SK-N-SH (cell line): ENCODE data around the gene MRPL9. TPM values are rescaled to one million over a fixed set of nuclear protein-coding genes. Genes with fewer than 3 reads are reported as not detected.

Source experiments
- CTCF ChIA-PET: fragments of 300-600, 350-600 bp; formaldehyde crosslinking; extraction: SDS; loops from one replicate; lab custom pipeline; 2021; lab: Yijun Ruan, JAX
- POLR2A ChIA-PET: fragments of 350-600 bp; sonication (Branson Sonifier 250); formaldehyde crosslinking; extraction: SDS; loops from one replicate; lab custom pipeline; 2020; ENCODE audit warnings: antibody characterized with exemption, inconsistent platforms; lab: Yijun Ruan, JAX
- DNase-seq: peaks from one replicate; pipeline ENCODE4 v3.0.0; 2012
- H2AFZ ChIP-seq: fragments of 200-600 bp; sonication (generic); 2 replicates; pipeline ENCODE4 v1.8.1; 2016; ENCODE audit warnings: antibody characterized with exemption, mild to moderate bottlenecking, low read depth
- H3F3A ChIP-seq: fragments of 200-600 bp; sonication (generic); replicated peaks from 2 replicates; pipeline ENCODE3; 2016; ENCODE audit warnings: antibody characterized with exemption, mild to moderate bottlenecking; ENCODE audit not compliant: insufficient read depth
- H3K27ac ChIP-seq, 2 experiments: fragments of 200-500 bp in 1 of 2; fragments of 200-600 bp in 1 of 2; sonication (Bioruptor generic) in 1 of 2; sonication (generic), shearing (Covaris generic) in 1 of 2; 2 replicates each; pipeline versions ENCODE4 v1.5.1 to v1.6.1; 2014 to 2016; ENCODE audit warnings: low read depth in 2 of 2, inconsistent platforms in 1 of 2, low read length in 1 of 2, mild to moderate bottlenecking in 1 of 2, mixed read lengths in 1 of 2
- H3K27me3 ChIP-seq: fragments of 200-600 bp; sonication (generic), shearing (Covaris generic); 2 replicates; pipeline ENCODE4 v1.6.1; 2016; ENCODE audit warnings: mixed run types; ENCODE audit not compliant: insufficient read depth
- H3K36me3 ChIP-seq, 2 experiments: fragments of 200-500 bp in 1 of 2; fragments of 200-600 bp in 1 of 2; sonication (Bioruptor generic) in 1 of 2; sonication (generic) in 1 of 2; replicated peaks in 1 of 2; 2 replicates each; pipeline versions ENCODE3 to v1.5.1; 2014 to 2016; ENCODE audit warnings: low read length in 1 of 2, mild to moderate bottlenecking in 1 of 2; ENCODE audit not compliant: insufficient read depth in 2 of 2, control insufficient read depth in 1 of 2
- H3K4me1 ChIP-seq, 2 experiments: fragments of 200-500 bp in 1 of 2; fragments of 200-600 bp in 1 of 2; sonication (Bioruptor generic) in 1 of 2; sonication (generic), shearing (Covaris generic) in 1 of 2; 2 replicates each; pipeline versions ENCODE4 v1.5.1 to v1.6.1; 2014 to 2016; ENCODE audit warnings: low read depth in 1 of 2, low read length in 1 of 2, mixed run types in 1 of 2; ENCODE audit not compliant: insufficient read depth in 2 of 2, control insufficient read depth in 1 of 2
- H3K4me2 ChIP-seq: fragments of 200-600 bp; sonication (generic), shearing (Covaris generic); 2 replicates; pipeline ENCODE4 v1.6.1; 2017; ENCODE audit warnings: mixed run types
- H3K4me3 ChIP-seq, 2 experiments: fragments of 200-500 bp in 1 of 2; fragments of 200-600 bp in 1 of 2; sonication (Bioruptor generic) in 1 of 2; sonication (generic), shearing (Covaris generic) in 1 of 2; 2 replicates each; pipeline versions ENCODE4 v1.5.1 to v1.8.1; 2014 to 2016; ENCODE audit warnings: low read depth in 2 of 2, inconsistent platforms in 1 of 2, low read length in 1 of 2, mild to moderate bottlenecking in 1 of 2, mixed read lengths in 1 of 2, moderate library complexity in 1 of 2
- H3K79me2 ChIP-seq: fragments of 200-600 bp; sonication (generic); 2 replicates; pipeline ENCODE4 v1.8.1; 2017; ENCODE audit warnings: mild to moderate bottlenecking; ENCODE audit not compliant: insufficient read depth
- H3K9ac ChIP-seq: fragments of 200-600 bp; sonication (generic); 2 replicates; pipeline ENCODE4 v1.6.1; 2017; ENCODE audit warnings: mixed run types
- H3K9me2 ChIP-seq: fragments of 200-600 bp; sonication (generic); 2 replicates; pipeline ENCODE4 v1.6.1; 2017; ENCODE audit warnings: mixed run types
- H3K9me3 ChIP-seq: fragments of 200-600 bp; sonication (generic); 2 replicates; pipeline ENCODE4 v1.6.1; 2017; ENCODE audit warnings: mixed run types, mild to moderate bottlenecking, moderate library complexity
- H4K20me1 ChIP-seq: fragments of 200-600 bp; sonication (generic); 2 replicates; pipeline ENCODE4 v1.6.1; 2017; ENCODE audit warnings: mild to moderate bottlenecking, mixed run types; ENCODE audit not compliant: insufficient read depth
- CHD2 ChIP-seq: fragments of 150-350 bp; IDR thresholded peaks from 2 replicates; pipeline ENCODE4 v1.6.1; 2018; ENCODE audit warnings: low read length; ENCODE audit not compliant: partially characterized antibody
- ELF1 ChIP-seq: IDR thresholded peaks from 2 replicates; pipeline ENCODE4 v1.4.0; 2012
- EP300 ChIP-seq, 2 experiments: IDR thresholded peaks; 2 replicates each; pipeline versions ENCODE4 v1.4.0 to v1.6.1; 2012; ENCODE audit warnings: borderline replicate concordance in 1 of 2, low read depth in 1 of 2, low read length in 1 of 2
- FOXJ3 ChIP-seq: sonication (generic); formaldehyde crosslinking; IDR thresholded peaks from 2 replicates; pipeline ENCODE4 v1.5.1; 2020; ENCODE audit warnings: mild to moderate bottlenecking, missing genetic modification reagents
- GABPA ChIP-seq: IDR thresholded peaks from 2 replicates; pipeline ENCODE4 v1.4.0; 2012; ENCODE audit warnings: low read depth, mild to moderate bottlenecking
- NFIC ChIP-seq: IDR thresholded peaks from 2 replicates; pipeline ENCODE4 v1.4.0; 2012; ENCODE audit warnings: borderline replicate concordance
- REST ChIP-seq: IDR thresholded peaks from 2 replicates; pipeline ENCODE4 v1.6.1; 2012; ENCODE audit warnings: mild to moderate bottlenecking, low read depth, low read length, moderate library complexity
- RXRA ChIP-seq: IDR thresholded peaks from 2 replicates; pipeline ENCODE4 v1.4.0; 2012; ENCODE audit warnings: low read depth, mild to moderate bottlenecking, borderline replicate concordance
- SMC3 ChIP-seq: IDR thresholded peaks from 2 replicates; pipeline ENCODE4 v1.6.1; 2012; ENCODE audit warnings: low read depth, low read length, improper control_type of control experiment
- TAF1 ChIP-seq: IDR thresholded peaks from 2 replicates; pipeline ENCODE4 v1.6.1; 2012; ENCODE audit warnings: low read depth, mild to moderate bottlenecking, low read length, moderate library complexity, borderline replicate concordance
- TCF12 ChIP-seq: IDR thresholded peaks from 2 replicates; pipeline ENCODE4 v1.4.0; 2012
- USF2 ChIP-seq: fragments of 150-350 bp; IDR thresholded peaks from 2 replicates; pipeline ENCODE4 v1.6.1; 2017; ENCODE audit warnings: antibody characterized with exemption, low read length, low read depth, borderline replicate concordance
- WGBS: methylation state at CpG from one replicate; pipeline ENCODE4 v1.1.6; 2017; ENCODE audit warnings: low lambda C conversion rate; 5-methylcytosine and 5-hydroxymethylcytosine counted together
- polyA plus RNA-seq, 3 experiments: library from polyadenylated mRNA; depleted of rRNA; stranded (reverse); fragments of >200 nt; gene quantifications; 2 replicates each; pipeline ENCODE4 v1.2.3, GENCODE V29; 2012

MRPL9 gene
- polyA plus RNA-seq, 1 of the 3 experiments (the other 2 are of a cell fraction), result 76.2 TPM

DNA sequence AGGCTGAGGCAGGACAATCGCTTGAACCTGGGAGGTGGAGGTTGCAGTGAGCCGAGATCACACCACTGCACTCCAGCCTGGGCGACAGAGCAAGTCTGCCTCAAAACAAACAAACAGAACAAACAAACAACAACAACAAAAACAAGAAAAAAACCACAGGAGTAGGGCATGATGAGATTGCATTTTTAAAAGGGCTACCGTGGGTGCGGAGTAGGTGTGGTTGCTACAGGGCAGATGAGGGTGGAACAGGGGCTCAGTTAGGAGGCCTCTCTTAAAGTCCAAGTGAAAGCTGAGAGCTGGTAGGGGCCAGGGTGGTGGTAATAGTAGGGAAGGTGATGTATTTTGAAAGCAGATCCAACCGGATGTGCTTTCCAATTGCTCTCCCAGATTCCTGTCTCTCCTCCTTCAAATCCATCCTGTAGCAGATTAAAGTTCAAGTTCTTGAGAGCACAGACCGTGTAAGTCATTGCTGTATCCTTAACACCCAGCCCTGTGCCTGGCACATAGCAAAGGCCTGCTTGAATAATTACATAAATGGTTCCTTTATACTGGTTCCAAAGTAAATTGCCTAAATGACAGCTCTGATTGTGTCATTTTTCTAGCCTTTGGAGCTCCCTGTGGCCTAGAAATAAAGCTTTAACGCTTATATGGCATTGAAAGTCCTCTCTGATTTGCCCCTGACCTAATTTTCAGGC lies 46.1 kb upstream of the MRPL9 start:
- Histone ChIP-seq H3F3A (no peaks in the 10 kb centered on the region), H3K79me2 (no peaks in the 10 kb centered on the region), H4K20me1 (no peaks in the 10 kb centered on the region), H3K27me3 (peaks cover 31% of the 10 kb centered on the region), H3K9me3 (no peaks in the 10 kb centered on the region), H3K36me3 (no peaks in the 10 kb centered on the region), H3K9me2 (no peaks in the 10 kb centered on the region), H3K9ac (no peak overlapping the region), H2AFZ (no peak overlapping the region), H3K4me2 (no peak overlapping the region), H3K4me3 (no peak overlapping the region), H3K27ac (no peak overlapping the region), H3K4me1 (peaks cover 0 to 34% of the 10 kb centered on the region in 2 experiments; a peak in 2 of 4 replicates)
- ChIA-PET POLR2A (no interaction called here), CTCF (interaction anchor here (1.7 kb wide), 1 partner anchor 216 kb away, joined by 3 read pairs; no protein-coding TSS in a partner anchor)
- TF ChIP-seq ELF1, result no peak
- no peak for TF ChIP-seq GABPA
- no peak for TF ChIP-seq NFIC
- no peak for DNase-seq
- WGBS, result 60% methylated on average over 8 of the region's 8 CpGs

GRCh38 chr1:151807766-151808165 lies 44.5 kb upstream of the MRPL9 start:
- Histone ChIP-seq H4K20me1 (no peaks in the 10 kb centered on the region), H3K9ac (no peak overlapping the region), H3K4me3 (no peak overlapping the region), H3F3A (no peaks in the 10 kb centered on the region), H2AFZ (no peak overlapping the region), H3K79me2 (no peaks in the 10 kb centered on the region), H3K27ac (no peak overlapping the region), H3K9me2 (no peaks in the 10 kb centered on the region), H3K4me2 (no peak overlapping the region), H3K9me3 (no peaks in the 10 kb centered on the region), H3K36me3 (no peaks in the 10 kb centered on the region), H3K4me1 (peaks cover 0 to 50% of the 10 kb centered on the region in 2 experiments; a peak in 2 of 4 replicates), H3K27me3 (peaks cover 43% of the 10 kb centered on the region)
- ChIA-PET CTCF (interaction anchor here (0.8 to 2.0 kb wide), 4 partner anchors 9 to 29 kb away, joined by 3 to 8 read pairs (median 4); no protein-coding TSS in a partner anchor), POLR2A (no interaction called here)
- no peak for TF ChIP-seq CHD2
- DNase-seq, result no peak
- WGBS, result 75% methylated on average over 1 of the region's 1 CpG

- ChIA-PET POLR2A (interaction anchor here (1.0 kb wide), 1 partner anchor 14 kb away, joined by 3 read pairs; no protein-coding TSS in a partner anchor), CTCF (interaction anchor here (0.8 to 2.0 kb wide), 5 partner anchors 8 to 44 kb away, joined by 3 to 8 read pairs (median 4); partner anchors contain the start of genes MRPL9 and TDRKH)
- Histone ChIP-seq H3K4me3 (no peak overlapping the region), H2AFZ (no peak overlapping the region), H3K27ac (no peak overlapping the region), H3K4me1 (peaks cover 0 to 57% of the 10 kb centered on the region in 2 experiments; a peak in 2 of 4 replicates), H3K9me2 (no peaks in the 10 kb centered on the region), H3K36me3 (no peaks in the 10 kb centered on the region), H3K4me2 (no peak overlapping the region), H3K79me2 (no peaks in the 10 kb centered on the region), H3F3A (no peaks in the 10 kb centered on the region), H3K9me3 (no peaks in the 10 kb centered on the region), H4K20me1 (no peaks in the 10 kb centered on the region), H3K27me3 (peaks cover 45% of the 10 kb centered on the region), H3K9ac (no peak overlapping the region)
- no peak for TF ChIP-seq TAF1
- no peak for TF ChIP-seq ELF1
- no peak for TF ChIP-seq REST
- no peak for TF ChIP-seq EP300 (IDR thresholded peaks at IDR 0.05; ENCODE audit: borderline replicate concordance in 1 of 2, low read depth in 1 of 2, low read length in 1 of 2)
- no peak for TF ChIP-seq SMC3
- no peak for TF ChIP-seq USF2
- no peak for TF ChIP-seq FOXJ3 (CRISPR knock-in tag)
- TF ChIP-seq RXRA, result no peak
- TF ChIP-seq TCF12, result no peak
- DNase-seq, result peak; percentile 10
- 58% methylated on average over 4 of the region's 5 CpGs for WGBS
Measured at GRCh38 chr1:151807131-151807530, 43.8 kb upstream of the MRPL9 start.
